GM18511 (cell line): ENCODE measurements around the gene CHST12.
A peak's percentile ranks its signal among the peaks of the same experiment; 100 is the strongest.
"Not testable (repeated sequence)": the region's sequence is repeated elsewhere in the genome, so short reads cannot be mapped to it uniquely, and the experiment has no call there.

Source experiments
- ATAC-seq: cut with Tn5 transposase; IDR thresholded peaks from one replicate; pipeline ENCODE4 v1.9.1; 2021; ENCODE audit warnings: mild to moderate bottlenecking, moderate library complexity; ENCODE audit not compliant: unreplicated experiment

CHST12 gene

DNA sequence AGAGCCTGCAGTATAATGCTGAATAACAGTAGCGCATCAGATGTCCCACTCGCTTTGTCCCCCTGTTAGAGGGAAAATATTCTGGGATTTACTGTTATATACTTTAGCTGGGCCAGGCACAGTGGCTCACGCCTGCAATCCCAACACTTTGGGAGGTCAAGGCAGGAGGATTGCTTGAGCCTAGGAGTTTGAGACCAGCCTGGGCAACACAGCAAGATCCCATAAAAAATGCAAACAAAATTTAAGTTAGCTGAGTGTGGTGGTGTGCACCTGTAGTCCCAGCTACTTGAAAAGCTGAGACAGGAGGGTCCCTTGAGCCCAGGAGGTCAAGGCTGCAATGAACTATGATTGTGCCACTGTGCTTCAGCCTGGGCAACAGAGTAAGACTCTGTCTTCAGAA, 50.4 kb downstream of the CHST12 start:
- not testable (repeated sequence) for ATAC-seq

- ATAC-seq = no peak
These were observed 56.3 kb downstream of the CHST12 start for GRCh38 chr7:2459674-2460073.

DNA sequence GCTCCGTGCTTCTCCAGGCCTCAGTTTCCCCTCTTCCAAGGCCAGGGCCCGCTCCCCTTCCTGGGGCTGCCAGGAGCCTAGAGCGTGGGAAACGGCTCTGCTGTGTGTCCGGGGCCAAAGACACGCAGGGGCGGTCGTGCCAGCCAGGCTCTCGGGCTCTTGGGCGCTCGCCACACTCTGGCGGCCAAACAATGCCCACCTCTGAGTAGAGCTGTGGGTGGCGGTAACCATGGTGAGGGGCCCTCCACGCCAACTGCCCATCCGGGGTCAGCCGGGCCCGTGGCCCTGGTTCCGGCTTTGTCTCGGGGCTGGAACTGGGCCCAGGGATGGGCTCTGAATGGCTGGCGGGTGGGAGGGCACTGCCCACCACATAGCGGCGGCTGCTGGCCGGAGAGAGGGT, 56.8 kb downstream of the CHST12 start:
- ATAC-seq = no peak

DNA sequence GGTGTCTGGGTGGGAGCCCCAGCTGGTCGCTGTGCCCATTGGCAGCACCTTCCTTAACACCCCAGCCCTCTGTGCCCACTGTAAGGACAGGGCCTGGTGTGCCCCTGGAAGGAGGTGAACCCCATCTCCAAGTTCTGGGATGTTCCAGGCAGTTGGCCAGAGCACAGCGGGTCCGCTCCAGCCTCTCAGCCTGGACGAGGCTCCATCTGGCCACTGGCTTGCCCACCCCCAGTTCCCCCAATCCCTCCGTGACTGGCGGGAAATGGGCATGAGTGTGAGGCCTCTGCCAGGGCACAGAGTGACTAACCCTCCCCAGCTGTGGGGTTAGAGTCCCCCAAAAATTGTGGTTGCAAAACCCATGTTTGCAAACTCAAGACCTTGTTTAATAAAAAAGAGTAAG, 57.2 kb downstream of the CHST12 start:
- ATAC-seq = no peak

- no peak for ATAC-seq
These were observed 58.0 kb downstream of the CHST12 start for GRCh38 chr7:2461268-2462026.

DNA sequence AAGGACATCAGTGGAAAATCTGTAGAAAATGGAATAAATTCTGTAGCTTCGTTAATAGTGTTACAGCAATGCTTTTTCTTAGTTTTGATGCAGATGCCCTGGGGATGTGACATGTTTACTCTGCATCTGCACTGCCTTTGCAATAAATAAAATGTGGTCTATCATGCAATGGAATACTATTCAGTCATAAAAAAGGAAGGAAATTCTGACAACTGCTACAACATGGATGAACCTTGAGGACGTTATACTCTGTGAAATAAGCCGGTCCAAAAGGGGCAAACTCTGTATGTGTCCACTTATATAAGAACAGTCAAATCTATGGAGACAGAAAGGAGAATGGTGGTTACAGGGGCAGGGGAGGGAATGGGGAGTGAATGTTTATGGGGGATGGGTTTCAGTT, 59.3 kb downstream of the CHST12 start:
- no peak for ATAC-seq

DNA sequence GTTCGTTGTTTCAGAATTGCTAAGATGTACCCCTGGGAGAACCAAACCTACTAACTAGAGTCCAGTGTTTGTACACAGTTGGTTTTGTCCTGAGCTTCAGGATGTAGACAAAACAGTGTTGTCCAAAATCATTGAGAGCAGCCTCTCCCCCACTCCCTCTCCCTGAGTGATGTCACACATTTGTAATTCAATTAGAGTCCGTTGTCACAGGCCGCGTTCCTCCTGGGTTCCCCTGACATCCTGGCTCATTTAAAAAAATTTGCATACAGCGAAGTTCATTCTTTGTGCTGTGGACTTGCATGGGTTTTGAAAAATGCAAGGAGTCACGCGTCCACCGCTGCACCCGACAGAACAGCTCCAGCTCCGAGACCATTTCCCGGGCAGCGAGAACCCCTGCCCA, 62.5 kb downstream of the CHST12 start:
- no peak for ATAC-seq

DNA sequence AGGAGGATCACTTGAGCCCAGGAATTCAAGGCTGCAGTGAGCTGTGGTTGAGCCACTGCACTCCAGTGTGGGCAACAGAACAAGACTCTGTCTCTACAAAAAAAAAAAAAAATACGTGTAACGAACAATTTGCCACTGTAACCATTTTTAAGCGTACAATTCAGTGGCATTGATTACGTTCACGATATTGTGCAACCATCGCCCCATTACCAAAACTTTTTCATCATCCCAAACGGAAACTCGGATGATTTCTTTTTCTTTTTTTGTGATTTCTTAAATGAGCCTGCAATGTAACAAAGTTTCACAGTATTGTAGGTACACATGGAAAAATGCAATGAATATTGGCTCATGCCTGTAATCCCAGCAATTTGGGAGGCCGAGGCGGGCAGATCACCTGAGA, 63.3 kb downstream of the CHST12 start:
- ATAC-seq = no peak

DNA sequence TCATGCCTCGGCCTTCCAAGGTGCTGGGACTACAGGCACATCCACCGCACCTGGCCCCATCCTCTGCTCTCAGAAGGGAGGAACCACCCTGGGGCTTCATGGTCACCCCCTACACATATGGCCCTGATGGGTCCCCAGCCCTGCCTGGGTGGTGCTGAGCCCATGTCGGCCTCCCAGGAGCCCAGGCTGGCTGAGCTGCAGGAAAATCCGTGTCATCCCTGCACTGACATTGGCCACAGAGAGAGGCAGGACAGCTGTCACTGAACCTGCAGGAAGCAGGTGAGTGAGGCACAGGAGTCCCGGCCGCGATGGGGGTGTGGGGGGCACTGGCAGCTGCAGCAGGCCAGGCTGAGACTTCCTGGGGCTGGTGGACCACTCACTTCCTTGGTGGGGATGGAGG, 64.8 kb downstream of the CHST12 start:
- ATAC-seq = no peak

- ATAC-seq = not testable (repeated sequence)
These were observed 66.2 kb downstream of the CHST12 start for GRCh38 chr7:2469460-2470203.

- no peak for ATAC-seq
These were observed 67.0 kb downstream of the CHST12 start for GRCh38 chr7:2470204-2471021.

DNA sequence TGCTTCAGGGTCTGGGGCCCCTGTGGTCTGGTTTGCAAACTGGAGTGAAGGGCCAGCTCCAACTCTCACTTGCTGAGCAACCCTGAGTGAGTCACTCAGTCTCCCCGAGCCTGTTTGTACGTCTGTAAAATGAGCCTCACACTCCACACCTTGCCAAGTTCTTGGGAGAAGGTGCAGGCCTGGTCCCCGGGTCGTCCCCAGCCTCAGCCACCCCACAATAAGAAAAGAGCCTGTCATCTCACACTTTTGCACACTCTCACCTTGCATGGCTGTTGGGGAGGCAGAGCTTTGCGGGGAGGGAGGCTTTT, 67.6 kb downstream of the CHST12 start:
- ATAC-seq = no peak

DNA sequence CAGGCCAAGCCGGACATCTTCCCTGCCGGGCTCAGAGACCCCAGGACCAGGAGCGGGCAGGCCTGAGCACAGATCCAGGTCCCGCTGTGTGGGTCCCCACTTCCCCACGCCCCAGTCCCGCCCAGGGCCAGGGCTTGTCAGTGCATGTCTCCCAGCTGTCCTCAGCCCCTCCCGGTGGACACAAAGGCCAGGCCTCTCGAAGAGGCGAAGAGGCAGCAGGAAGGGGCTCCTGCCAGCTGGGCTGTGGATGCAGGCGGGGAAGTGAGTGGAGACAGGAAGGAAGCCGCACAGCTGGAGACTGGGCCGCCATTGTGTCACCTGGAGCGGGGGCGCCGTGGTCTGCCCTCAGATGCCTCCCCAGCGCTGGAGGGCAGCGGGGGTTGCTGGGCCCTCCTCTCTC, 68.0 kb downstream of the CHST12 start:
- ATAC-seq = no peak

DNA sequence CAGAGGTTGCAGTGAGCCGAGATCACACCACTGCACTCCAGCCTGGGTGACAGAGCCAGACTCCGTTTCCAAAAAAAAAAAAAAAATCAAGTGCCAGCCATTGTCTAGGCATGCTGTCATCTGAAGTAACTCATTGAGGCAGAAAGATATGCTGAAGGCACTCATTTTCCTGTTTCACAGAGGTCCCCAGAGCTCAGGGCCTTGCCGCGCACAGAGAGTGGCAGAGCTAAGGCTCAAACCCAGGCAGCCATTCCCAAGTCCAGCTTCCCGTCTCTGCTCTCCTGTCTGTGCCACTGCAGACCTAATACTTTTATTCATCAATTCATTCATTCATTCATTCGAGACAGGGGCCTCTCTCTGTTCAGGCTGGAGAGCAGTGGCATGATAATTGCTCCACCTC, 69.3 kb downstream of the CHST12 start:
- ATAC-seq = no peak

DNA sequence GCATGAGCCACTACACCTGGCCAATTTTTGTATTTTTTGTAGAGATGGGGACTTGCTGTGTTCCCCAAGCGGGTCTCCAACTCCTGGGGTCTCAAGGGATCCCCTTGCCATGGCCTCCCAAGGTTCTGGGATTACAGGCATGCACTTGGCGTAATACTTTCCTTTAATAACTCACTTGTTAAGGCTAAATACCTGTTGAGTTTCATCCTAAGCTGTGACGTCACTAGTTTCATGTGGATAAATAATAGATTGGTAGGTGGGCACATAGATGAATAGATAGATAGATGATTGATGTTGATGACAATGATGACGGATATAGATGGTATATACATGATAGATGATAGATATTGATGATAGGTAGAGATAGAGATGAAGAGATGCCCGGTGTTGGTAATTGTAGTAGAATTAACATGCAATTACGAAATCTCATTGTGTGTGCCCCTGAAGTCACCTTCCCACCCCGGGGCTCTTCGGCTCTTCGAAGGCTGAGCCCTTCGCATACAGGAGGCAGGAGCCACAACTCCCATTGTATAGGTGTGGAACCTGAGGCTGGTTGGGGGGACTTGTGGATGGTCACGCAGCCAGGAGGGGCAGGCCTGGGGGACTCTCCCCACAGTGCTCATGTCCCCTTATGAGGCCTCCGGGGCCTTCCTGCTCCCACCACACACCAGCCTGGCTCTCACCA, 70.2 kb downstream of the CHST12 start:
- no peak for ATAC-seq

DNA sequence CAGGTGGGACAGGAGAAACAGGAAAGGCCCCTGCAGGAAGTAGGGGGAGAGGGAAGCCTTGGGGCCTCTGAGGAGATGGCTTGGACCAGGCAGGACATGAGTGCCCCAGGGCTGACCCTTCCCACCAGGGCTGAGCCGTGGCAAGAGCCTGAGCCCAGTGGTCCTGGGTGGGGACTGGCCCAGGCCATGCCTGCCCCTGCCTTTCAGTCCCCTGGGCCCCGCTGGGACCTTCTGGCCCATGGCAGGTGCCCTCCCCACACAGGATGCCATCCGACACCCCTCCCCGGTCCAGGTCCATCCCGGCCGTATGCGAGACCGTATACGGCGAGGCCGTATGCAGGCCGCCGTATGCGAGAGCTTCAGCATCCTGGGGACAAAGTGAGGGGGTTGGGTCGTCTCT, 70.8 kb downstream of the CHST12 start:
- ATAC-seq = no peak

DNA sequence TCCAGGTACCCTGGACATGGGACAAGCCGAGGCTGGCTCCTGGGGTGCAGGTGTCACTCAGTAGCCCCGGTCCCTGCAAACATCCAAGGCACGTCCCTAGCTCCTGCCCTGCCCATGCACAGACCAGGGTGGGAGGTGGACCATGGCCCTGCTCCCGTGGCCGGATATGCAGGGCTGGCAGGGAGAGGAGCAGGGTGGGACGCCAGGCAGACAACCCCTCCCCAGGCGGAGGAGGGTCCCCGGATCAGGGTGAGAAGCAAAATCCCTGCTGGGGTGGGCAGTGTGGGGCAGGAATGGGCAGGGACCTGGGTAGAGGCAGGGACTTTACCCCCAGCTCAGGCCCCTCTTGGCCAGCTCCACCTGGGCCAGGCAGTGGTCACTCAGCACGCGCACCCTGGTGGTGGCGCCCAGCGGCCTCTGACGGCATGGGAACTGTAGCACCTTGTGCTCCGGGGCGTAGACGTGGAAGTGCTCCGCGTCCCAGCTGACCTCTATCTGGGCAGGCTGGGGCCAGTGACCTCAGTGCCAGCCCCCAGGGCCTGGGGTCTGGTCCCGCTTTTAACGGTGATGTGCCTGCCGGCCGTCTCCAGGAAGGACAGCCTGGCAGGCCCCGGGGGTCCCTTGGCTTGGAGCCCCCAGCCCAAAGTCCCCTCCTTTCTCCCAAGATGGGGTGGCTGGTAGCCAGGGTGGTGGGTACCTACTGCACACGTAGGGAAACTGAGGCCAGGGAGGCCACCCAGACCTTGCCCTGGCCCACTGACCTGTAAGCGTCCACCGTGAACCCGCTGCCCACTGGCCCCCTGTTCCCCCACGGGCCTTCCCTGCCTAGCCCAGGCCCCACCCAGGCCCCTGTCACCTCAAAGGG, 71.6 kb downstream of the CHST12 start:
- ATAC-seq = no peak

DNA sequence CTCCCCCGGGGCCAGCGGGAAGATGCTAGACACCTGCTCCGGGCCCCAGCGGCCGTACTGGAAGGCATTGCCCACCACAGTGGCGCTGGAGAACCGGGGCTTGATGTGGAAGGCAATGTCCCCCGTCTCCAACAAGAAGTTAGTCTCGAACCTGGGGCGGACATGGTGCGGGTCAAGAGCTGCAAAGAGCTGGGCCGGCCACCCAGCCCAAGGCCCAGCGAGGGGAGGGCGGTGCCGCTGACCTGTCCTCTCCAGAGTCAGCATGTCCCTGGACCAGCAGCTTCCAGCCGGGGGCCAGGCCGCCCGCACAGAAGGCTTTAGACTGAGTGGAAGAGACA, 72.2 kb downstream of the CHST12 start:
- no peak for ATAC-seq

DNA sequence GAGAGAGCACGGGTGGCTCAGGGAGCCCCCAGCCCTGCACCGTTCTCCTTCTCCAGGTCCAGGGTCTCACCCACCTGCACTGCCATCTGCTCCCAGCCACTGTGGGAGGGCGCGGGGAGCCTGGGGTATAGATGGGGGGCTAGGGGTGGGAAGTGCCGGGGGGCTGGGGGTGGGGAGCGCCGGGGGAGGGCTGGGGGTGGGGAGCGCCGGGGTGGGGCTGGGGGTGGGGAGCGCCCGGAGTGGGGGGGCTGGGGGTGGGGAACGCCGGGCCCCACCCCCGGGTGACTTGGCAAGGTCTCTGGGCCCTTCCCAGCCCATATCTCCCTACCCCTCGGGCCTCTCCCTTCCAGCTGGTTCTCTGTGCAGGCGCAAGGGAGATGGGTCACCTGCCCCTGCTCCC, 72.9 kb downstream of the CHST12 start, which contains the start of gene GRIFIN:
GRIFIN (minus strand) TSS at position 101 of the 400 bp plus-strand sequence; CDS start at position 86, 15 bp downstream.
- no peak for ATAC-seq

DNA sequence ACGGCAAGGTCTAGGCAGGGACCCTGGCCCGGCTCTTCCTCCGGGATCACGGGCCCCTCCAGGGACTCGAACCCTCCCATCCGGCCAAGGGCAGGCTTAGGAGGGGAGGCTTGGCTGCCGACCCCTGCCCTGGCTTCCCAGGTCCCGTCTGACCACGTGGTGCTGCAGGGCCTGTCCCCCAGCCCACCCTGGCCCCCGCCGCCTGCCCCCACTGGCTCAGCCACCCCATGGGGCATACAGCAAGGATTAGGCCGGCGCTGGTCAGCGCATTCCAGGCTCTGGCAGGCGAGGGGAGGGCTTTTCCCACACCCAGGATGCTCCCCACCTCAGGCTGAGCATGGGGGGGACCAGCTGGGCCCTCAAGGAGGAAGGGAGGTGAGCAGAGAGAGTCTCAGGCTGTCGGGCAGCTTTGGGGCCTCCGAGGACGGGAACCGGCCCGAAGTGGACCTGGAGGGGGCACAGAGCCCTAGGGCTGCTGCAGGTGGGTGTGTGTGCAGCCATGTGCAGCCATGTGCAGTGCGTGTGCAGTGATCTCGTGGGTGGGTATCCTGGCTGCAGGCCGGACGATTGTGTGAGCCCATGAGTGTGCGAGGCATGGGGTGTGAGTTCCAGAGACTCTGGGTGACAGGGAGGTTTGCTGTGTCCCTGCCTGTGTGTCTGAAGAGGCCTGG, 73.5 kb downstream of the CHST12 start:
- ATAC-seq = peak; percentile 11
